ENCODE measurements around the gene PYGB. TPM values are rescaled to one million over a fixed set of nuclear protein-coding genes. Genes with fewer than 3 reads are reported as not detected.

PYGB gene
- total RNA-seq, 2 donors from 2014 or later: 34.8 to 42.8 TPM

GRCh38 chr20:25249198-25249931 lies 1.5 kb downstream of the PYGB start:
- 58 to 59% methylated on average over 9 of the region's 9 CpGs for WGBS, 2 donors
- H3K4me3 ChIP-seq: no peak overlapping the region
- H3K27me3 ChIP-seq: no peaks in the 10 kb centered on the region
- ATAC-seq: no peak
- no peaks in the 10 kb centered on the region for H3K9me3 ChIP-seq
- H3K36me3 ChIP-seq (replicated peaks in 1 of 2; ENCODE audit: insufficient read depth in 1 of 2, low read depth in 2 of 2): no peaks in the 10 kb centered on the region
- H3K4me1 ChIP-seq: peaks cover 42% of the 10 kb centered on the region
- DNase-seq: no peak
- no peak overlapping the region for H3K27ac ChIP-seq
- TF ChIP-seq POLR2A (IDR thresholded peaks at IDR 0.05) (no peak), CTCF (IDR thresholded peaks at IDR 0.05) (no peak)
- intact Hi-C loops (cut with DNase I): no loop called here

GRCh38 chr20:25250508-25250907 lies 2.6 kb downstream of the PYGB start:
- Histone ChIP-seq H3K36me3 (replicated peaks in 1 of 2; ENCODE audit: insufficient read depth in 1 of 2, low read depth in 2 of 2) (no peaks in the 10 kb centered on the region), H3K9me3 (no peaks in the 10 kb centered on the region), H3K27ac (no peak overlapping the region), H3K4me1 (peaks cover 48% of the 10 kb centered on the region), H3K27me3 (no peaks in the 10 kb centered on the region), H3K4me3 (no peak overlapping the region)
- TF ChIP-seq CTCF (IDR thresholded peaks at IDR 0.05) (no peak), POLR2A (IDR thresholded peaks at IDR 0.05) (no peak)
- ATAC-seq: no peak
- WGBS, 2 donors: 88 to 92% methylated on average over 3 of the region's 3 CpGs
- intact Hi-C loops (cut with DNase I): no loop called here
- DNase-seq: no peak

- no peak overlapping the region for H3K27ac ChIP-seq
- no peak for ATAC-seq
Measured at GRCh38 chr20:25251019-25251418, 3.1 kb downstream of the PYGB start.

GRCh38 chr20:25251558-25251957 lies 3.7 kb downstream of the PYGB start:
- TF ChIP-seq POLR2A (IDR thresholded peaks at IDR 0.05) (no peak), CTCF (IDR thresholded peaks at IDR 0.05) (no peak)
- 89 to 91% methylated on average over 4 of the region's 4 CpGs for WGBS, 2 donors
- Histone ChIP-seq H3K4me3 (no peak overlapping the region), H3K27ac (no peak overlapping the region), H3K9me3 (no peaks in the 10 kb centered on the region), H3K4me1 (peaks cover 49% of the 10 kb centered on the region), H3K27me3 (no peaks in the 10 kb centered on the region), H3K36me3 (replicated peaks in 1 of 2; ENCODE audit: insufficient read depth in 1 of 2, low read depth in 2 of 2) (no peaks in the 10 kb centered on the region)
- DNase-seq (no peak), ATAC-seq (no peak)
- intact Hi-C loops (cut with DNase I): no loop called here

More at GRCh38 chr20:25251019-25251418, 3.1 kb downstream of the PYGB start:
- DNase-seq: no peak
- H3K9me3 ChIP-seq: no peaks in the 10 kb centered on the region
- H3K27me3 ChIP-seq: no peaks in the 10 kb centered on the region
- no peaks in the 10 kb centered on the region for H3K36me3 ChIP-seq (replicated peaks in 1 of 2; ENCODE audit: insufficient read depth in 1 of 2, low read depth in 2 of 2)
- H3K4me3 ChIP-seq: no peak overlapping the region
- WGBS, 2 donors: 91 to 95% methylated on average over 9 of the region's 9 CpGs
- H3K4me1 ChIP-seq: peaks cover 53% of the 10 kb centered on the region
- intact Hi-C loops (cut with DNase I): no loop called here
- TF ChIP-seq POLR2A (IDR thresholded peaks at IDR 0.05): no peak
- TF ChIP-seq CTCF (IDR thresholded peaks at IDR 0.05): no peak

GRCh38 chr20:25252230-25252651 lies 4.4 kb downstream of the PYGB start:
- Histone ChIP-seq H3K9me3 (no peaks in the 10 kb centered on the region), H3K4me3 (no peak overlapping the region), H3K27me3 (no peaks in the 10 kb centered on the region), H3K27ac (peak overlapping the region in 1 of 4 donors; percentile 15), H3K36me3 (replicated peaks in 1 of 2; ENCODE audit: insufficient read depth in 1 of 2, low read depth in 2 of 2) (no peaks in the 10 kb centered on the region), H3K4me1 (peaks cover 42% of the 10 kb centered on the region)
- intact Hi-C loops (cut with DNase I): no loop called here
- WGBS, 2 donors: 72 to 80% methylated on average over 1 to 6 of the region's 6 CpGs
- no peak for DNase-seq
- ATAC-seq: no peak
- TF ChIP-seq CTCF (IDR thresholded peaks at IDR 0.05) (no peak), POLR2A (IDR thresholded peaks at IDR 0.05) (no peak)

Measured in body of pancreas (tissue), 4 donors.